Liver (tissue), 9 donors: Measurements from ENCODE around the gene GPT2. TPM values are rescaled to one million over a fixed set of nuclear protein-coding genes. Genes with fewer than 3 reads are reported as not detected.
"Not testable (repeated sequence)": the region's sequence is repeated elsewhere in the genome, so short reads cannot be mapped to it uniquely, and the experiment has no call there.

ENCODE experiments used
- DNase-seq: peaks from one replicate; pipeline ENCODE4 v3.0.0-alpha.2; 2017; ENCODE audit warnings: low spot score
- H3K27ac ChIP-seq, 2 donors: one replicate each; pipeline ENCODE4 v1.7.0; 2013; ENCODE audit warnings: inconsistent platforms in 2 of 2, low read length in 2 of 2, control low read depth in 1 of 2, low read depth in 1 of 2, mild to moderate bottlenecking in 1 of 2
- H3K27me3 ChIP-seq, 4 donors: one replicate each; pipeline versions ENCODE4 v1.6.1 to v1.7.0; 2013; ENCODE audit warnings: low read length in 3 of 4, inconsistent platforms in 1 of 4, mild to moderate bottlenecking in 1 of 4, moderate library complexity in 1 of 4; ENCODE audit not compliant: control insufficient read depth in 4 of 4, insufficient read depth in 4 of 4
- H3K36me3 ChIP-seq, 4 donors: one replicate each; pipeline versions ENCODE4 v1.6.1 to v1.7.0; 2013; ENCODE audit warnings: low read length in 3 of 4, mild to moderate bottlenecking in 3 of 4, low read depth in 1 of 4, moderate library complexity in 1 of 4; ENCODE audit not compliant: control insufficient read depth in 4 of 4, insufficient read depth in 3 of 4
- H3K4me1 ChIP-seq, 4 donors: one replicate each; pipeline versions ENCODE4 v1.6.1 to v1.7.0; 2013; ENCODE audit warnings: low read length in 3 of 4, mild to moderate bottlenecking in 3 of 4, moderate library complexity in 1 of 4; ENCODE audit not compliant: control insufficient read depth in 4 of 4, insufficient read depth in 4 of 4
- H3K4me3 ChIP-seq, 3 donors: one replicate each; pipeline versions ENCODE4 v1.6.1 to v1.7.0; 2013; ENCODE audit warnings: low read length in 3 of 3, control low read depth in 1 of 3, low read depth in 1 of 3, mild to moderate bottlenecking in 1 of 3
- H3K9ac ChIP-seq, 2 donors: one replicate each; pipeline ENCODE4 v1.7.0; 2013; ENCODE audit warnings: low read length in 2 of 2, mild to moderate bottlenecking in 2 of 2, moderate library complexity in 2 of 2, control low read depth in 1 of 2, low read depth in 1 of 2
- H3K9me3 ChIP-seq, 4 donors: one replicate each; pipeline versions ENCODE4 v1.6.1 to v1.7.0; 2013; ENCODE audit warnings: low read length in 3 of 4; ENCODE audit not compliant: control insufficient read depth in 4 of 4
- ATF3 ChIP-seq: IDR thresholded peaks from 2 replicates; pipeline ENCODE4 v1.6.1; 2016; ENCODE audit warnings: antibody characterized with exemption
- FOXA2 ChIP-seq: IDR thresholded peaks from 2 replicates; pipeline ENCODE4 v1.6.1; 2016; ENCODE audit warnings: antibody characterized with exemption
- HNF4A ChIP-seq, 2 donors: conservative IDR thresholded peaks; 2 replicates each; pipeline ENCODE4 v1.6.1; 2016; ENCODE audit warnings: antibody characterized with exemption in 2 of 2, mild to moderate bottlenecking in 2 of 2
- HNF4G ChIP-seq: IDR thresholded peaks from 2 replicates; pipeline ENCODE4 v1.6.1; 2016; ENCODE audit warnings: antibody characterized with exemption
- JUND ChIP-seq, 2 donors: IDR thresholded peaks; 2 replicates each; pipeline ENCODE4 v1.6.1; 2016; ENCODE audit warnings: antibody characterized with exemption in 2 of 2
- RAD21 ChIP-seq, 2 donors: IDR thresholded peaks; 2 replicates each; pipeline ENCODE4 v1.6.1; 2016; ENCODE audit warnings: antibody characterized with exemption in 2 of 2, mild to moderate bottlenecking in 2 of 2
- REST ChIP-seq: IDR thresholded peaks from 2 replicates; pipeline ENCODE4 v1.6.1; 2016; ENCODE audit warnings: antibody characterized with exemption, mild to moderate bottlenecking
- RXRA ChIP-seq, 2 donors: IDR thresholded peaks; 2 replicates each; pipeline ENCODE4 v1.6.1; 2017 to 2018; ENCODE audit warnings: antibody characterized with exemption in 2 of 2, mild to moderate bottlenecking in 1 of 2
- SP1 ChIP-seq: IDR thresholded peaks from 2 replicates; pipeline ENCODE4 v1.6.1; 2018; ENCODE audit warnings: antibody characterized with exemption, mild to moderate bottlenecking
- YY1 ChIP-seq: IDR thresholded peaks from 2 replicates; pipeline ENCODE4 v1.6.1; 2016; ENCODE audit warnings: antibody characterized with exemption, mild to moderate bottlenecking
- WGBS: extraction: QIAGEN DNeasy Blood & Tissue Kit; methylation state at CpG from one replicate; pipeline ENCODE4 v1.1.7; 2013; 5-methylcytosine and 5-hydroxymethylcytosine counted together
- polyA plus RNA-seq, 2 donors: library from polyadenylated mRNA; stranded (reverse) in 1 of 2; unstranded in 1 of 2; fragments of 200-250 nt in 1 of 2; fragments of >200 nt in 1 of 2; fragmentation: Nextera tagmentation in 1 of 2; extraction: Ambion mirVana in 1 of 2; gene quantifications; one replicate each; pipeline versions ENCODE4 v1.2.1 to v1.2.3, GENCODE V29; 2013 to 2015
- total RNA-seq, 2 donors: library from RNA; depleted of rRNA; stranded (reverse); fragments of >200 nt; gene quantifications; one replicate each; pipeline ENCODE4 v1.2.3, GENCODE V29; 2014
- donor health status: healthy.
- donor health status: healthy.
- donor health status: healthy.
- donor health status: healthy.
- donor health status: healthy.

Gene GPT2
- total and polyA plus RNA-seq, 4 donors: 6.8 to 78.3 (median 47.0) TPM

GRCh38 chr16:46862555-46863447, 21.4 kb upstream of the GPT2 start:
- Histone ChIP-seq H3K27ac (no peak overlapping the region), H3K9ac (peak overlapping the region in 1 of 2 donors; percentile 50), H3K27me3 (no peaks in the 10 kb centered on the region), H3K9me3 (no peaks in the 10 kb centered on the region), H3K4me1 (peaks cover 0 to 7% (median 0%) of the 10 kb centered on the region in 4 donors), H3K36me3 (no peaks in the 10 kb centered on the region), H3K4me3 (no peak overlapping the region)
- DNase-seq: no peak
- 90% methylated on average over 16 of the region's 16 CpGs for WGBS
- TF ChIP-seq HNF4A (conservative IDR thresholded peaks at IDR 0.05) (peak in 1 of 2 donors; percentile 5), RAD21 (IDR thresholded peaks at IDR 0.05) (no peak)

- Histone ChIP-seq H3K27ac (no peak overlapping the region), H3K4me1 (peaks cover 0 to 13% (median 5%) of the 10 kb centered on the region in 4 donors), H3K27me3 (no peaks in the 10 kb centered on the region), H3K4me3 (no peak overlapping the region), H3K36me3 (no peaks in the 10 kb centered on the region), H3K9ac (no peak overlapping the region), H3K9me3 (no peaks in the 10 kb centered on the region)
- DNase-seq: no peak
- WGBS: 34% methylated on average over 1 of the region's 1 CpG
- TF ChIP-seq RXRA (IDR thresholded peaks at IDR 0.05) (peak; percentile 50 to 51), HNF4A (conservative IDR thresholded peaks at IDR 0.05) (peak; percentile 34 to 53), ATF3 (peak; percentile 46), FOXA2 (no peak), RAD21 (IDR thresholded peaks at IDR 0.05) (no peak)
Observed at GRCh38 chr16:46866286-46866685, 17.9 kb upstream of the GPT2 start.

GRCh38 chr16:46867486-46867885, 16.7 kb upstream of the GPT2 start:
- DNase-seq, H3K27me3 ChIP-seq, H3K9me3 ChIP-seq, H3K9ac ChIP-seq, H3K27ac ChIP-seq, H3K36me3 ChIP-seq, H3K4me3 ChIP-seq: not testable (repeated sequence)
- 92% methylated on average over 2 of the region's 2 CpGs for whole genome bisulfite sequencing
- peaks cover 0 to 13% (median 5%) of the 10 kb centered on the region in 4 donors for H3K4me1 ChIP-seq

GRCh38 chr16:46868891-46869290, 15.3 kb upstream of the GPT2 start:
- H3K4me3 ChIP-seq, H3K27me3 ChIP-seq, DNase-seq, H3K9ac ChIP-seq, H3K36me3 ChIP-seq, H3K4me1 ChIP-seq, H3K9me3 ChIP-seq: not testable (repeated sequence)
- whole genome bisulfite sequencing: 62% methylated on average over 2 of the region's 2 CpGs
- TF ChIP-seq HNF4A (conservative IDR thresholded peaks at IDR 0.05) (peak; percentile 80 to 87), SP1 (peak; percentile 88), RAD21 (IDR thresholded peaks at IDR 0.05) (peak in 1 of 2 donors; percentile 18), YY1 (peak; percentile 42), HNF4G (peak; percentile 35), RXRA (IDR thresholded peaks at IDR 0.05) (peak; percentile 84 to 90), FOXA2 (peak; percentile 28), JUND (IDR thresholded peaks at IDR 0.05) (peak in 1 of 2 donors; percentile 58), REST (peak; percentile 46)
- H3K27ac ChIP-seq: peak overlapping the region in 1 of 2 donors; percentile 35
